RKO (cell line): ENCODE results near the gene PTPRB.
A peak's percentile ranks its signal among the peaks of the same experiment; 100 is the strongest.

Experiments
- DNase-seq: peaks from one replicate; pipeline ENCODE4 v3.0.0-alpha.2; 2016; ENCODE audit warnings: low spot score

Gene PTPRB

DNA sequence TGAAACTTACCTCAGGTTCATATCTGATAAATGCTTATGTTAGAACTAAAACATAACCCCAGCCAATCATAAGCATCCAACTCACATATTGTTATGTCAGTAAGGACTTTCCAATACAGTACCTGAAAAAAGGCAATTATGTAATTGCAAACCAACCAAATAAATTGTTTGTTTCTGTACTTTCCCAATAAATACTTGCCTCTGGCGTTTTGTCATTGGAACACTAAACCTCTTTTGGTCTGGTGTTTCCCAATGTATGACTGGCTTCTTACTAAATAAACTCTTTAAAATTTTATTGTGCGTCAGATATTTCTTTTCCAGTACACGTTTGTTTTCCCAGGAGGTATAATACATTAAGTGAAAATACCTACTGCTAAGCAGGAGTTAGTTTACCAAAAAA is 6.7 kb upstream of the PTPRB start:
- DNase-seq = no peak

DNA sequence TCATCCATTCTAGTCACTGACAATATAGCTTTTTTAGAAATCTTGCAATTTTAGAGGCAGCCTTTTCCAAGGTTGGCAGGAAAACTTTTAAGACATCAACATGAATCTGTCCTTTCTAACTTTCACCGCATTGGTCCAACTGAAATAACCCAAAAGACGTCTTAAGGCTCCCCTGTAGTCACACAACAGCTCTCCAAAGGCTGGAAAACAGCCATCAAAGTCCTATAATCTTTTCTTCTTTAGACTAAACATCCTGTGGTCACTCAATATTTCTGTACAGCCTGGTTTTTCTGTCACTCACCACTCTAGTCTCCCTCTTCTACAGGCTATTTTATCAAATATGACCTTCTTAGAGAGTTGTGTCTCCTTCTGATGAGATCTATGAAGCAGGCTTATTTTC is 4.5 kb upstream of the PTPRB start:
- DNase-seq = no peak

DNA sequence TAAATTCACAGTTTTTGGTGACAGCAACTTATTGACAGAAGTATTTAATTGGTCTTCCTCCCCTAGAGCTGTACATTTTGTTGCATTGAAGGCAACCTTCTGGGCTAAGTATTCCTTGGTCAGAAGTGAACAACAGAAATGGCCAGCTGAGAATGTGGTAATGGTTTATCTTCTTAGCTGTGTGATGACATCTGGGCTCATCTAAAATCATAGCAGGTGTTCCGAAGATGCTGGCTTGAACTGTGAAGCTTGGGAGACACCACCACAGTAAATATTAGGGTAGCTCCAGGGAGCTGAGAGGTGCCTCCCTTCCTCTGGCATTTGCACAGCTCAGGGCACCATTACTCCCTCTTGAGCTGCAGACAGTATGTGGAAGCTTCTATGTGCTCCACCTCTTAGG is 3.7 kb upstream of the PTPRB start:
- no peak for DNase-seq

DNA sequence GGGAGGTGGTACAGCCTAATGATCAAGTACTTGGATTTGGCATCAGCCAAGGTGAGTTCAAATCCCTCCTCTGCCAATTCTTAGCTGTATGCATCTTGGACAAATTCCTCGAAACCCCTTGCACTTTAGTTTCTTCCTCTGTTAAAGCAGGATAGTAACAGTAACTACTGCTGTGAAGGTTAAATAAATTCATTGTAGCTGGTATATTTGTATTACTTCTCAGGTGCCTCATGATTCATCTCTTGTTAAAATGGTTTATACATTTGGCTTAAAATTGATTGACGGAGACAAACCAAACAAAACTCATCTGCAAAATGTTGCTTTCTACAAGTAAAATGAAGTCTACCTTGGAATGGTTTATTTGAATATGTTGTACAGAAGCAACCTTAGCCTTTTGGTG is 2.3 kb upstream of the PTPRB start:
- DNase-seq = no peak

DNA sequence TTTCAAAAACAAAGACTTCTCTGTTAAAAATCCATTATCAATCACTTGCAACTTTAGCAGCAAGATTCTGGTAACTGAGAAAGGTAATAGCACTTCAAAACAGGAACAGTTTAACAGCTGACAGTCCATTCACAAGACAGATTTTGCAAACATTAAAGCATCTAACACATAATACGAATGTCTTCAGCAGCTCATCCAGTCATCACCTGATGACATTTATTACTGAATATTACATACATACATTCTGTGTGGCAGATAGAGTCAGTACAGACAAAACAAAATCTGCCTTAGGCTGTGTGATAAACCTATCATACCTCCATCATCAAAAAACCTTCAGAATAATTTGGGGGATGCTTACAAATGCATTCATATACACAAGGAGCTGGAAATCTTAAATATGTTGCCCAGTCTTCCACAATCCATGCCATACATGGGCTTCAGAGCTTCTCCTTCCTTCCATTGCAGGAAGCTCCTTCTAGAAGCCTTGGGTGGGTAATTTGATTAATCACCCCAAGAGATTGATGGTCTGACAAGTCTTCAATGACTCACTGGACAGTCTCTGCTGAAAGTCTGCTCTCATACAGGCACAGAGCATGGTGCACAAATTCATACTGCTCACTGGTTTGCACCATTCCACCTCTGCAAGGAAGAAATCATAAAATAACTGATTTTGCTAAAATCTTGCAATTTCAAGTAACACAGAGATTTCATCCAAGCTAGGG is 1.6 kb upstream of the PTPRB start:
- DNase-seq = peak; percentile 51

DNA sequence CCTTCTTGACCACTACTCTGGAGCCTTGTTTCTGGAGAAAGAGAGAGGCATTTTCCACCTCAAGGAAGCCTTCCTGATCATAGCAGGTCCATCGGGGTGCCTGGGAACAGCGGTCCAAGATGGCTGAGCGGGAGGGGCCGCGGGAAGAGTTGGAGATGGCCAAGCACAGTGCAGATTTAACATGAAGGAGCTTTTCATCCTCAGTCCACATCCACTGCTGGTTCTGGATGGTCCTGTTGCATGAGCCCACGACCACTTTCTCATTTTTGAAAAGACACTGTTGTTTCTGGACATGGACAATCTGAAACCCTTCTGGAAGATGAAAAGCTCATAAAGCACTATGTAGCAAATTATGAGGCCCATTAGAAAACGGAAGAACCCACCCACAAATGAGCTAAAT is 1.5 kb downstream of the PTPRB start:
- no peak for DNase-seq

DNA sequence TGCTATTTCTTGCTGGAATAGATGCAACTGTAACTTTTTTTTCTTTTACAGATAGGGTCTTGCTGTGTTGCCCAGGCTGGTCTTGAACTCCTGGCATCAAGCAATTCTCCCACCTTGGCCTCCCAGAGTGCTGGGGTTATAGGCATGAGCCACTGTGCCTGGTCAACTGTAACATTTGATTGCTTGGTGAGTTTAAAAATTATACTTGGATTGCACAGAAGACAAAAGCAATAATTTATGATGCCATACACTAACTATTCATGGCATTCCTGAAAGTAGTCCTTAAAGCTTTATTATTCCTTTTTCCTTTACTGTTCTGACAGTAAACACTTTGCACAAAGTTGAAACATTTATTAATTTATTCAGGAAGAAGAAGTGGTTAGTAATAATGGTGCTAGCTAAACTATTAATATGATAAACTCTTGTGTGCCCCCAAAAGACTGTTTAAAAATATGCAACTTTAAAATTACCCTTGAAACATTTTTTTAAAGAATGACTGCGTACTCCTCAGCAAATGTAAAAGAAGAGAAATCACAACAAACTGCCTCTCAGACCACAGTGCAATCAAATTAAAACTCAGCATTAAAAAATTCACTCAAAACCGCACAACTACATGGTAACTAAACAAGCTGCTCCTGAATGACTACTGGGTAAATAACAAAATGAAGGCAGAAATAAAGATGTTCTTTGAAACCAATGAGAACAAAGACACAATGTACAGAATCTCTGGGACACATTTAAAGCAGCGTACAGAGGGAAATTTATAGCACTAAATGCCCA is 8.3 kb downstream of the PTPRB start:
- no peak for DNase-seq

DNA sequence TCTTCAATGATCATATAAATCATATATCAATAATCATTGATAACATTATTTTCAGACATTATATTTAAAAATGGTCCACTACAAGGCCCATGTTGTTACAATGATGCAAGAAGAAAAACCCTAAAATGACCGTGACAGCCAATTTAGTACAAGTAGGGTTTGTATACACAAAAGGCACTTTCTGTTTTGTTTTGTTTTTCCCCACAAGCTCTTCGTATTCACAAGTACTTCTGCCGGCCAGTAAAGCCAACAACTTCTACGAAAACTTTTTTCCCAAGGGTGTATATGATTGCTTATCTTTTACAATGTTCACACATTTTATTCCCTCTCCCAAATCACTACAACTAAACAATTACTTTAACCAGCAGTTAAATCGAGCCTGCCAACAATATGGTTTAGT is 9.6 kb downstream of the PTPRB start:
- DNase-seq = no peak

DNA sequence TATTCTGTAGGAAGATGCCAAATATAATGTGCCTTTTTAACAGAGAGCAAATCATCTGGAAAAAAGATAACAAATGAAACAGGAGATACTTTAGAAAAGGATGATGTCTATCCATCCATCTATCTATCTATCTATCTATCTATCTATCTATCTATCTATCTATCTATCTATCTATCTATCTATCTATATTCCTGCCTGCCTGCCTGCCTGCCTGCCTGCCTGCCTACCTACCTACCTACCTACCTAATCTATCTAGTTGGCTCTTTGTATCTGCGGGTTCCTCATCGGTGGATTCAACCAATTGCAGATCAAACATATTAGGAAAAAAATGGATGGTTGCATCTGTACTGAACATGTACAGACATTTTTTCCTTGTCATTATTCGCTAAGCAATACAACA is 11.0 kb downstream of the PTPRB start:
- no peak for DNase-seq

DNA sequence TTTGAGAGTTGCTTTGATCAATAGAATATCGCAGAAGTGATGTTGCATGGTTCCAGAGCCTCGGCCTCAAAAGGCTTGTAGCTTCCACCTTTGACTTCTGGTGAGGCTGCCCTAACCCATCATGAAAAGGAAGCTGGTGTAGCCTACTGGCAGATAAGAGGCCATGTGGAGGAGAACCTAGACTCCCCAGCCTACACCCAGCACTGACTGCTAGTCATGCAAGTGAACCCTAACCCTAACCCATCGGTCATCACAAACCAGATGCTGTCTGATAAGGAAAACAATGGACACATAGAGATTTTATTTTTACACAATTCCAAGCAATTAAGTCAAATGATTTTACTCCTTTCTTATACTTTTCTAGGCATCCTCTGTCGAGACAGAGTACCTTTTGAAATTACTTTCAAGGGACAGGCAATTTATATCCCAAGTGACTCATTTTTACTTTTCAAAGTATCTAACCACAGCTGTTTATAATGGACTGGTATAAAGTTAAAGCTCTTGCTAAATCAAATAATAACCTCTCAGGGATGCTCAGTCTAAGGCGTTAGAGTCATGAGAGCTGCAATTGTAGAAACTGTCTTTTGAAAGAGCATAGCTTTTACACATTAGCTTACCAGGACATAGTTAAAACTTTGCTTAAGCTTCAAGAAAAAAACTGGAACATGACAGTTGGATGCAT is 17.6 kb downstream of the PTPRB start:
- no peak for DNase-seq

DNA sequence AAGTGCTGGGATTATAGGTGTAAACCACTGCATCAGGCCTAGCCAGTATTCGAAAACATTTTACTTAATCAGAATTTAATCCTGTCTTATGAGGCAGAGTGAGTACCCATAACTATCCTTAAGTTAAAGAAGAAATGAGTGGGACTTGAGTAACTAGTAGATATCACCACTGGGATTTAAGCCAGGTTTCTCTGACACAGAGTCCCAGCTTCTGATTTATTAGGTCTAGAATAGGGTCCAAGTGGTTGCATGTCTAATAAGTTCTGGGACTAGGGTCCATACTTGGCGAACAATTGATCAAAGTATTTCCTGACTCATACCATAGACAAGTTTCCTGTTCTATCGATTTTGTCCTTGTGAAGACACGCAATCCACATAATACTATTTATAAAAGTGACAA is 18.9 kb downstream of the PTPRB start:
- DNase-seq = no peak

DNA sequence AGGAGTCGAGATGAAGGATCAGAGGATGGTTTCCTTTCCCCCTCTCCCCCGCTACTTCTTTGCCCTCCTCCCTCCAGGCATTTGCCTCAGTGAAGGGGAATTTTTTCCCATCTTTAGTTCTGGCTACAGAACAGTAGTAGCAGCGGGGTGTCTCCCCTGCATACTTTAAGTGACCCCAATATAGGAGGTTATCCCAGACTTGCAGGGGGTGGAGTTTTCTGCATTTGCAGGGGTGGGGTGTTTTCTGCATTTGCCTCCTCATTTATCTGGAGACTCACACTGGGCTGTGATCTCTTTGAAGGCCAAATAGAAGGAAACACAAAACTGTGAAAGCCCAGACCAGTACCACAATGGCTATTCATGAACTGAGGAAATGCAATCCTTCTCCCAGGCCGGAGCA is 19.8 kb downstream of the PTPRB start:
- DNase-seq = no peak

DNA sequence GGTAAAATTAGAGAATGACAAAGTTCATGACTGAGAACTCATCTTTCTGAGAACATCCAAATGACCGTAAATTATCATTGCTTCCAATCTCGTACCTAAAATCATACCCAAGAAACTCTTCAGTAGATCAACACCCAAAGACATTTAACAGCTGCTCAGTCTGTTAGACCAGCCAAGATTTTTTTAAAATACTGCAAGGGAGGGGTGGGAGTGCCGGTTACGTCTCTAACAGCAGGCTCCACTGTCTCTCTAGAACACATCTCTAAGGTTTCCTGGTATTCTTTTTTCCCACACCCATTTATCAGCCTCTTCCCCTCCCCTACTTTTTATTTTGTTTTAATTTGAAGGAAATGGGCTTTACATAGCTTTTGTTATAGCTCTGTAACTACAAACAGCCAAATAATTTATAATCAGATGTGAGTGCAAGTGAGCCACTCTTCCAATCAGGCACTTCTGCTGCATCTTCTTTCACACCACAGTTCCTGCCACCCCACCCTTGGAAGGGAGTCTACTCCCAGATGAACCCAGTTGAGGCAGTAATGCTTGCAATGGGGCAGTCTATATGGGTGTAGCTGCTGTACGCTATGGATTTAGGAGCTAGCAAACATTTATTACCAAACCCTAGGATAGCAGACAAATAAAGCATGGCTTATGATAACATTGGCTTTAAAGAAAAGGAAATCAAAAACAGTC is 21.9 kb downstream of the PTPRB start:
- DNase-seq = no peak

DNA sequence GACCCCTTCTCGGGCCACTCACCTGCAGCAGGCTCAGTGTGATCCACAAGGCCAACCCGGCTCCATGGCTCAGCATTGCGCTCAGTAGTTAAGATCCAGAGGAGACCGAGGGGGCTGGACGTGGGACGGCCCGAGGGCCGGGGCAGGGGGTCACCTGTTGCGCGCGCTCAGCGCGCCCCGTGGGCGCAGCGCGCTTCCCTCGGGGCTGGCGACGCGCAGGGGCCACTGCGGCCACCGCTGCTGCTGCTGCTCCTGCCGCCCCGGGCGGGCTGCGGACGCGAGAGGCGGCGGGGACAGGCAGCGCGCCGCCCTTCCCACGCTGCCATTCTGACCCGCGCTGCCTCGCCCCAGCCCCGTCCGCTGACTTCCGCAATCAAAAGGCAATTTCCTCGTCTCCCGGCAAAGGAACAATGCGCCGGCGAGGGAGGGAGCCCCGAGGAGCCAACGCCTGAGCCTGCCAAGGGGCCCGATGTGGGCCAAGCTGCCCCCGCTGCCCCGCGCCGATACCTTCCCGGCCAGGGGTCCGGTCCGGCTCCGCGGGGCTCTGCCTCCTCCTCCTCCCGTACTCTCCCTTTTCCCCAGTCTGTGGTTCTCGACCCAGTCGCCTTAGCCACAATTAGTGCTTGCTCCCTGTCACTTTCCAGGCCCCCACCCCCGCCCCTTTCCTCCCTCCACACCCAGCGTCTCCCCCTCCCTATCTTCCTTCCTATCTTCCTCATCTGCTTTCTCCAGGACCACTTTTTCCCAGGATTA is 27.3 kb downstream of the PTPRB start:
- DNase-seq = no peak

DNA sequence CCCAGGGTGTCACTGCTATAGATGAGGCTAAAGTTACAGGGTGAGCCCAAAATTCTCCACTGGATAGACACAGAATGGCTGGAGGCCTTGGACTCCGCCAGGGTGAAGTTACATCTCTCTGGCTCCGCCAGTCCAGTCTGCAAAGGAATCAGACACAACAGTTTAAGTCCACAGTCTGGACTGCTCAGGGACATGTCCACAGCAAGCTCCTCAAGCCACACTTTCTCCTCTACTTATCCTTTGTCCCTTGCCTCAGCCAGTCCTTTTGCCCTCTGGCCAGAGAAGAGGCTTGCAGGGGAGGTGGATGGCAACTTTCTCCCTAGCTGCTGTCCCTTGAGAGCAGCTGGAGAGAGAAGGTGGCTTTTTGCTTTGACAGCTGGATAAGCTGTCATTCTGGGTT is 28.0 kb downstream of the PTPRB start:
- DNase-seq = no peak

DNA sequence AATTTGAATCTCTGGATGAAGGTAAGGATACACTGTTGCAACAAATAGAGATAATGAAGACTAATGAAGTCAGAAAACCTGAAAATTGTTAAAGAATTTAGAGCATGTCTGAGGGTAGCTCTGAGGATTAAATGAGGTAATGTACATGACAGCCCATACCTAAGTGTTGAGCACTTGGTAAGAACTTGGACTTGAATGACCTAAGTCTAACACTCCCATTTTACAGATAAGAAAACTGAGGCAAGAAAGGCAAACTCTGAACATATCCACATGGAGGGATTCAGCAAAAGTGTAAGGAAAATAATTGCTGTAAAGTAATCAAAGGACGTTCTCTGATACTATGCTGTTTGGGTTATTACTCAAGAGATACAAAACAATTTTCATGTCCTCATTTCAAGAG is 29.0 kb downstream of the PTPRB start:
- DNase-seq = no peak

DNA sequence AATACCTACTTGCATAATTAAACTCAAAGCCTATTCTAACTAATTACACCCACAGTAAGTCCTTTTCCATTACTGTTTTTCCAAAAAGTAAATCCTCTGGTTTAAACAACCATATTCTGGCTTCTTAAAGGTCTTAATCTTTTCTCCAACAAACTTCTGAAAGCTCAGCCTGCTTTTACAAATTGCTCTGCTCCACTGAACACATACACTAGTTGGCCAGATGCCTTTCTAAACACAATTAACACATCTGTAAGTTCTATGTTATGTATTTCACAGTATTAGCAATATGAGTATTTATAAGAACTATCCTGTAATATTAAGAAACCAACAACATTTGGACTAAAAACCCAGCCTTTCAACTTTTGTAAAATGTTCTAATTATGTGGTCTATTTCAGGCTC is 30.1 kb downstream of the PTPRB start:
- no peak for DNase-seq

DNA sequence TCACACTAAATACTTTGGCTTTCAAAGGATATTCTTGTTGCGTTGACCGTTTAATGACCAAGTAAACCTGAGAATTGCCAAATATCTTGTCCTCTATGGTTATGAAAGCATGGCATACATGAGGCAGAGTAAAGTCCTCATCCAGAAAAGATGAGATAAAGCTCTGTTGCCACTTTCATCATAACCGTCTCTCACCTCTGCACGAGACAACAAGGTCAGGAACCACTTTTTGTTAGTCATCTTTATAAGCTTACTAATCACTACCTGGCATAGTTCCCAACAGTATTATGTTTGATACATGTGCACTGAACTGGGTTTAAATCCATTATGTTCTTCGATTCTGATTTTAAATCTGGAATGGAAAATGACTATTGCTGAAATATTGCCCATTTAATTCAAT is 31.3 kb downstream of the PTPRB start:
- peak; percentile 19 for DNase-seq

DNA sequence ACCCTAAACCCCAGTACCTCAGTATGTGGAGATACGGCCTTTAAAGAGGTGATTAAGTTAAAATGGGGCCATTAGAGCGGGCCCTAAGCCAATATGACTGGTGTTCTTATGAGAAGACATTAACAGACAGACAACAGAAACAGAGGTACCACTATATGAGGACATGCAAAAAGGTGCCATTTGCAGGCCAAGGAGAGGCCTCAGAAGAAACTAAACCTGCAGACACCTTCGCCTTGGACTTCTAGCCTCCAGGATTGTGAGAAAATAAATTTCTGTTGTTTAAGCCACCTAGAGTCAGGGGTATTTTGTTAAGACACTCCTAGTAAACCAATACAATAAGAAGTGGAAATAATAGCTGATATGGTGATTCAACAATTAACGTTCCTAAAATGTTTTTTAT is 32.6 kb downstream of the PTPRB start:
- DNase-seq = no peak

DNA sequence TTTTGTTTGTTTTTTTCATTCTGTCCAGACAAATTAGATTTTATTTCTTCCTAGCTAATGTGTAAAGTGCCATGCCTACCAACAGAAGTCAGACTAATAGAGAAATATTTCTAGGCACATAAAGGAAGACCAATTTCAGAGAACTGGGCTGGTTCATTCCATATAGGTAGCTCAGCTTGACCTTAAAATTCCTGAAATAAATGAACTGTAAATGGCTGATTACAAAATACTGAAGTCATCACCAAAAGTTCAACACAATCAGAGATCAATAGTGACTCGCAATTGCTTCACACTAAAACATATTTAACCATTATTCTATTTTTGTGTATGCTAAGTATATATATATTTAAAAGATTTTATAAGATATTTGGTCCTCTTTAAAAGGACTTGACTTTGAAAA is 34.2 kb downstream of the PTPRB start:
- no peak for DNase-seq

DNA sequence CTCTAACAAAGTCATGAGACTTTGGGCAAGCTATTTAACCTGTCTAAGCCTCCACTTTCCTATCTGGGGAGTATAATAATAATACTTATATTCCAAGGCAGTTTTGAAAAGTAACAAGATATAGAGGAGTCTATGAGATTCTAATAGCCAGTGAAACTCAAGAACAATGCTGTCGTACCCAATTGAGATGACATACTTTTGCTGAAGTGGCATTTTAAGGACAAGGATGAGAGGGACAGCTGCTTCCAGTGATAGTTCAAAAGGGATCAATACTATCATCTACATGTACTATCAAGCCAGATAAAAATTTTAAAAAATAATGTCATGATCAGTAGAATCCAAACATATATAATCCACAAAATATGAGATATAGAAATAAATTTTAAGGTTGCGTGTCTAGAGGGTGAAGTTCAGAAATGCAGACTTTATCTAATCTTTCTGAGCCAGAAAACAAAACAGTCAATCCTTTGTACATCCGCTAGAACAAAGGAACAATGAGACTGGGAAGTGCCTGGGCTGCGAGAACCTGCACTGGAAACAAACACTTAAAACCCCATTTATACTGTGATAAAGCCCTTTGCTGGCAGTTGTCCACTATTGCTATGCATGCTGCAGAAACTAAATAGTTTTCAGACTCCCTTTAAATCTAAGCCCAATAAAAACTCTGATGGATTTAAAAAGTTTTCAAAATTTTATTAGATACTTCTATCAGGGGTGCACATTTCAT is 38.6 kb downstream of the PTPRB start:
- no peak for DNase-seq
